Caco-2 (cell line): Measurements from ENCODE around the gene KLHDC7B. TPM values are rescaled to one million over a fixed set of nuclear protein-coding genes. Genes with fewer than 3 reads are reported as not detected.

Experiments
- BruUV-seq: library from RNA; stranded (reverse); fragments of 400-500 nt; replicated peaks from 2 replicates; lab custom pipeline; 2021; lab: Mats Ljungman, UMichigan
- CTCF ChIA-PET: fragments of 300-600 bp; sonication (Branson Sonifier 250); formaldehyde crosslinking; loops from one replicate; lab custom pipeline; 2022; ENCODE audit warnings: antibody characterized with exemption; lab: Charles Lee
- POLR2A ChIA-PET: fragments of 300-600 bp; sonication (Branson Sonifier 250); formaldehyde crosslinking; loops from one replicate; lab custom pipeline; 2022; ENCODE audit warnings: antibody characterized with exemption; lab: Charles Lee
- DNase-seq, 2 experiments: peaks; one replicate each; pipeline versions ENCODE4 v3.0.0 to v3.0.0-alpha.2; 2020 to 2022
- H3K27me3 ChIP-seq: replicated peaks from 2 replicates; pipeline ENCODE4 v1.6.0; 2011; ENCODE audit warnings: low read length; ENCODE audit not compliant: control insufficient read depth, insufficient read depth
- H3K36me3 ChIP-seq: 2 replicates; pipeline ENCODE4 v1.5.1; 2011; ENCODE audit warnings: low read length; ENCODE audit not compliant: control insufficient read depth, insufficient read depth
- H3K4me1 ChIP-seq: fragments of 250-450 bp; sonication (Bioruptor Pico); 2 replicates; pipeline ENCODE4 v1.5.1; 2020; ENCODE audit warnings: mild to moderate bottlenecking
- H3K4me3 ChIP-seq: 2 replicates; pipeline ENCODE4 v1.5.1; 2011; ENCODE audit warnings: low read depth, mild to moderate bottlenecking, control low read depth, low read length
- H3K9me3 ChIP-seq: fragments of 250-450 bp; sonication (Bioruptor Pico); 2 replicates; pipeline ENCODE4 v1.5.1; 2020; ENCODE audit warnings: mild to moderate bottlenecking, moderate library complexity
- H3K27ac Mint-ChIP-seq: one replicate; pipeline ENCODE4 v1.8.0; 2022; ENCODE audit warnings: mixed read lengths; ENCODE audit not compliant: unreplicated experiment
- H3K27me3 Mint-ChIP-seq: one replicate; pipeline ENCODE4 v1.8.0; 2022; ENCODE audit warnings: mixed read lengths; ENCODE audit not compliant: insufficient read depth, unreplicated experiment
- H3K36me3 Mint-ChIP-seq: one replicate; pipeline ENCODE4 v1.8.0; 2022; ENCODE audit warnings: mild to moderate bottlenecking, mixed read lengths; ENCODE audit not compliant: insufficient read depth, unreplicated experiment
- H3K4me1 Mint-ChIP-seq: one replicate; pipeline ENCODE4 v1.8.0; 2022; ENCODE audit warnings: low read depth, mixed read lengths; ENCODE audit not compliant: unreplicated experiment
- H3K4me3 Mint-ChIP-seq: one replicate; pipeline ENCODE4 v1.8.0; 2022; ENCODE audit warnings: mild to moderate bottlenecking, moderate library complexity, mixed read lengths; ENCODE audit not compliant: unreplicated experiment
- H3K9me3 Mint-ChIP-seq: one replicate; pipeline ENCODE4 v1.8.0; 2022; ENCODE audit warnings: mixed read lengths; ENCODE audit not compliant: unreplicated experiment
- CTCF ChIP-seq, 2 experiments: fragments of 200-600 bp in 1 of 2; IDR thresholded peaks; 1 replicate in 1 of 2; 2 replicates in 1 of 2; pipeline versions ENCODE4 v1.5.1 to v1.8.0; 2011 to 2022; ENCODE audit warnings: antibody characterized with exemption in 1 of 2, control low read depth in 1 of 2, inconsistent platforms in 1 of 2, low read depth in 1 of 2, low read length in 1 of 2, mild to moderate bottlenecking in 1 of 2, moderate library complexity in 1 of 2; ENCODE audit not compliant: insufficient read depth in 1 of 2, severe bottlenecking in 1 of 2, unreplicated experiment in 1 of 2
- intact Hi-C: fragments of 100-400 bp; cut with micrococcal nuclease; formaldehyde crosslinking; loops from one replicate; pipeline ENCODE4 v1.10.0; 2022; ENCODE audit not compliant: unreplicated experiment
- total RNA-seq: library from RNA; stranded (reverse); gene quantifications from 2 replicates; pipeline ENCODE4 v1.2.3, GENCODE V29; 2022

Gene KLHDC7B
- total RNA-seq, 1 experiment from 2014 or later: 2.0 TPM

- no peaks in the 10 kb centered on the region for H3K36me3 ChIP-seq
- Mint-ChIP-seq H3K36me3 (no peaks in the 10 kb centered on the region), H3K4me3 (no peak overlapping the region), H3K27ac (no peak overlapping the region), H3K27me3 (no peaks in the 10 kb centered on the region), H3K4me1 (no peaks in the 10 kb centered on the region), H3K9me3 (no peaks in the 10 kb centered on the region)
- peaks cover 10% of the 10 kb centered on the region; the same call in 1 of the 2 replicates for H3K4me1 ChIP-seq
- H3K27me3 ChIP-seq: no peaks in the 10 kb centered on the region
- no peak for DNase-seq
- CTCF ChIA-PET: no interaction called here
- no peak for TF ChIP-seq CTCF (IDR thresholded peaks at IDR 0.05; ENCODE audit: insufficient read depth in 1 of 2, low read depth in 1 of 2, low read length in 1 of 2, severe bottlenecking in 1 of 2, unreplicated experiment in 1 of 2)
- POLR2A ChIA-PET: interaction anchor here (0.6 kb wide), 1 partner anchor 45 kb away, joined by 3 read pairs; the partner anchor contains the start of gene SCO2
- no TSS peak for BruUV-seq
- intact Hi-C loops: no loop called here
- H3K9me3 ChIP-seq: no peaks in the 10 kb centered on the region
- no peak overlapping the region for H3K4me3 ChIP-seq
Observed at GRCh38 chr22:50570861-50571260, 25.2 kb downstream of the KLHDC7B start.

- CTCF ChIA-PET: interaction anchor here (0.8 to 1.2 kb wide), 2 partner anchors 46 to 57 kb away, joined by 3 to 4 read pairs; partner anchors contain the start of genes ARSA and SCO2
- BruUV-seq: no TSS peak
- no peaks in the 10 kb centered on the region for H3K36me3 Mint-ChIP-seq
Observed at GRCh38 chr22:50571264-50572175, 25.8 kb downstream of the KLHDC7B start.

More at GRCh38 chr22:50571264-50572175, 25.8 kb downstream of the KLHDC7B start:
- no peak overlapping the region for H3K4me3 Mint-ChIP-seq
- intact Hi-C loops: no loop called here
- POLR2A ChIA-PET: no interaction called here
- no peak for TF ChIP-seq CTCF (IDR thresholded peaks at IDR 0.05; ENCODE audit: insufficient read depth in 1 of 2, low read depth in 1 of 2, low read length in 1 of 2, severe bottlenecking in 1 of 2, unreplicated experiment in 1 of 2)
- no peak overlapping the region for H3K4me3 ChIP-seq
- no peaks in the 10 kb centered on the region for H3K9me3 ChIP-seq
- no peaks in the 10 kb centered on the region for H3K9me3 Mint-ChIP-seq
- peaks cover 10% of the 10 kb centered on the region; the same call in 1 of the 2 replicates for H3K4me1 ChIP-seq
- H3K27me3 Mint-ChIP-seq: no peaks in the 10 kb centered on the region
- no peaks in the 10 kb centered on the region for H3K36me3 ChIP-seq
- no peak overlapping the region for H3K27ac Mint-ChIP-seq
- H3K27me3 ChIP-seq: no peaks in the 10 kb centered on the region
- no peak for DNase-seq
- no peaks in the 10 kb centered on the region for H3K4me1 Mint-ChIP-seq
